ENCODE measurements around the gene TUBB2A. TPM values are rescaled to one million over a fixed set of nuclear protein-coding genes. Genes with fewer than 3 reads are reported as not detected.
"Not testable (repeated sequence)": the region's sequence is repeated elsewhere in the genome, so short reads cannot be mapped to it uniquely, and the experiment has no call there.

Gene TUBB2A
- total RNA-seq, 1 experiment from 2014 or later = 49.0 TPM

DNA sequence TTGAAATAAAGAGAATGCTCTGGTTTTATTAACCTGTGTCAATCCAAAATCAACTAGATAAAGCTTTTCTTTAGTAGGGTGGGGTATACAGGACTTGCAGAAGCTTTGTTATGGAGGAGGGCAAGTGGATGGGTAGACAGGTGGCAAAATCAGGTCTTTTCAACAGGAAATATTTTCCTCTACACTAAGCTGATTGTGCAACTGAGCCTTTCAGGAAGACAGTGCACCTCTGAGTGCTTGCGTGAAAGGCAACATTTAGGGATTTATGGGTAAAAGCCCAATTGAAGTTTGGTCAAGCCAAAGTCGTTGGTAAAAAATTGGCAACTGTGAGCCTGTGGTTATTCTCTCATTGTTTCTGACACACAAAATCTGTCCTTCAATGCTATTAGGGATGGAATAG, 23.8 kb upstream of the TUBB2A start:
- no peak for DNase-seq (ENCODE audit: low spot score)

DNA sequence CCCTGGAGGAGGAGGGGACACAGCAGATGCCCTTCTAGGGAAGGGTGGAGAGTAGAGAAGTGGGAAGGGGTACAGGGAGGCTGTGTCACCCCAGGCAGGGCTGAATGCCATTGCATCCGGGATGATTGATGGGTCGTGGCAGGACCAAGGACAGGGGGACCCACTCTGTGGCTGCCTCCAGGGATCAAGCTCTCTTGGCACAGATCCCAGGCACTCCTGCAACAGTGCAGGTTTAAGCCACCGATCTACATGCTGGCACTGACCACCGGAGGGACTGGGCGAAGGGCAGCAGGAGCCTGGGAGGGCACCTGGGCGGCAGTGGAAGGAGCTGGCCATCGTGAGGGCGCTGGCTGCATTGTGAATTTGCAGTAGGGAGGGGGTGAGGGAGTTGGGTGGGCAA, 22.6 kb upstream of the TUBB2A start:
- not testable (repeated sequence) for DNase-seq (ENCODE audit: low spot score)

DNA sequence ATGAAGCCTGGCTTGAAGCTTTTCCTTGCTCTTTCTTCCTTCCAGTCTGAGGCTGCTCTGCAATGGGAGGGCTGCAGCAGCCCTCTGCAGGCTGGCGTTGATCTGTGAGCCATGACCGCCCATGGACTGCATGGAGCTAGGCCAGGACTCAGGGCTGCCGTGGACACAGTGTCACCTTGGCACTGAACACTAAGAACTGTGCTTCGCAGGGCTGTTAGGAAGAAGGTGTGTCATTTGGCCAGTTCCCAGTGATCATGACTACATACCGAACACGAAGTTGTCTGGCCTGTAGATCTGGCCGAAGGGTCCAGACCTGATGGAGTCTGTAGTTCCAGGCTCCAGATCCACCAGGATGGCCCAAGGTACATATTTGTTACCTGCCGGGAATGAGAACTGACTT, 21.3 kb upstream of the TUBB2A start:
- not testable (repeated sequence) for DNase-seq (ENCODE audit: low spot score)

DNA sequence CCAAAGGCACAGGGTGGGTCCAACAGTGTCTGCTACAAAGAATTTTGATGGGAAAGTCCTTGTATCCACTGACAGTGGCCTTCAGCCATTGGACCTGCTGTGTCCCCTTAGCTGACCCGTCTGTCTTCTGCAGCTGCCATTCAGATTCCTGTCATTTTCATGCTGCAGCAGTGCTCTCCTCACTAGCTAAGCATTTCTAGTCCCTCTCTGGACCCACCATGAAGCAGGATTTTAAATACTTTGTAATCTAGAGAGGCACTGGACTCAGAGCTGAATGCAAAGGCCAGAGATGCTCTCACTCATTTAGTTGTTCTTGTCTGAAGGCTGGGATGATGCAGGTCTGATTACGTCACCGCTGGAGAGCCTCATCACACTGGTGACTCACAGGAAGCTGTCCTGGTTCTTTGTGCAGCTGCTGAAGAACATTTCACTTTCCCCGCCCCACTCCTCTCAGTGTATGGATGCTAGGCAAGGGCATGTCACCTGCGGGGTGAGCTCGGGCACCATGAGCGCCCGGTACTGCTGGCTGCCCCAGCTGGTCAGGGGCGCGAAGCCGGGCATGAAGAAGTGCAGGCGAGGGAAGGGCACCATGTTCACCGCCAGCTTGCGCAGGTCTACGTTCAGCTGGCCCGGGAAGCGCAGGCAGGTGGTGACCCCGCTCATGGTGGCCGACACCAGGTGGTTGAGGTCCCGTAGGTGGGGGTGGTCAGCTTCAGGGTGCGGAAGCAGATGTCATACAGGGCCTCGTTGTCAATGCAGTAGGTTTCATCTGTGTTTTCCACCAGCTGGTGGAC, 19.4 kb upstream of the TUBB2A start:
- DNase-seq (ENCODE audit: low spot score) = peak; percentile 77

DNA sequence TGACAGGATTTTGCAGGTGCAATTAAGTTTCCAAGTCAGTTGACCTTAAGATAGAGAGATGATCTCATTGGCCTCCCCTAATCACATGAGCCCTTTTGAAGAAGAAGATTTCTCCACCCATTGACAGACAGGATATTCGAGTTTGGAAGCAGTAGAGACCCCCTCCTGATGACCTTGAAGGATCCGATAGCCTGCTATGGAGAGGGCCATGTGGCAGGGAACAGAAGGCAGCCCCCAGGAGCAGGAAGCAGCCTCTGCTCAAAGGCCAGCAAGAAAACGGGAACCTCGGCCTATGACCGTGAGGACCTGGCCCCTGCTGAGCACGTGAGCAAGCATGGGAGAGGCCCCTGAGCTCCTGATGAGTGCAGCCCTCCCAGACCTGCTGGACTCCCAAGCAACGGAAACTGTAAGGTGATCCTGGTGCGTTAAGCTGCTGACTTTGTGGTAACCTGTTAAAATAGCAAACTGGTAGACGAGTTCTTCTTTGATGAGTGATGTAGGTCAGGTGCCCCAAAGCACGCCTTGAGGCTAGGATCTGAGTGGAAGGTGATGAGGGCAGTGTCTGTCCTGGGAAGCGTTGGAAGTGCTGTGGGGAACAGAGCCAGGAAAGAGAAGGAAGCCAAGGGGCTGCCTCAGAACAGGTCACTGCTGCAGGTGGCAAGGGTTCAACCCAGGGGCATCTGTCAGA, 18.5 kb upstream of the TUBB2A start:
- no peak for DNase-seq (ENCODE audit: low spot score)

DNA sequence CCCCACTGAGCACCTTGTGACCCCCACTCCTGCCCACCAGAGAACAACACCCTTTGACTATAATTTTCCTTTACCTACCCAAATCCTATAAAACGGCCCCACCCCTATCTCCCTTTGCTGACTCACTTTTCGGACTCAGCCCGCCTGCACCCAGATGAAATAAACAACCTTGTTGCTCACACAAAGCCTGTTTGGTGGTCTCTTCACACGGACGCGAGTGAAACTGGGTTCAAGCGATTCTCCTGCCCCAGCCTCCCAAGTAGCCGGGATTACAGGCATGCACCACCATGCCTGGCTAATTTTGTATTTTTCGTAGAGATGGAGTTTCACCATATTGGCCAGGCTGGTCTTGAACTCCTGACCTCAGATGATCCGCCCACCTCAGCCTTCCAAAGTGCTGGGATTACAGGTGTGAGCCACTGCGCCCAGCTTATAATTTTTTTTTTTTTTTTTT, 16.3 kb upstream of the TUBB2A start:
- not testable (repeated sequence) for DNase-seq (ENCODE audit: low spot score)

DNA sequence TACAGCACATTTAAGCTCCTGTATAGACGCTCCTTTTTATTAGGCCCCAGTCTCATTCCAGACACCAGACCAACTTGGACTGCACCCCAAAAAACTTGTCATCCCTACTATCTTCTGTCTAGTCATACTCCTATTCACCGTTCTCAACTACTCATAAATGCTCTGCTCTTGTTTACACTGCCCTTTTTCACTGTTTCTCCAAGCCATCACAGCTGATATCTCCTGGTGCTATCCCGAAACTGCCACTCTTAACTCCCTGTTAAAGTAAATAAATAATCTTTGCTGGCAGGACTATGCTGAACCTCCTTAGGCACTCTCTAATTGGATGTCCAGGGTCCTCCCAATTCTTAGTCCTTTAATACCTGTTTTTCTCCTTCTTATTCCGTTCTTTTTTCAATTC, 15.4 kb upstream of the TUBB2A start:
- not testable (repeated sequence) for DNase-seq (ENCODE audit: low spot score)

DNA sequence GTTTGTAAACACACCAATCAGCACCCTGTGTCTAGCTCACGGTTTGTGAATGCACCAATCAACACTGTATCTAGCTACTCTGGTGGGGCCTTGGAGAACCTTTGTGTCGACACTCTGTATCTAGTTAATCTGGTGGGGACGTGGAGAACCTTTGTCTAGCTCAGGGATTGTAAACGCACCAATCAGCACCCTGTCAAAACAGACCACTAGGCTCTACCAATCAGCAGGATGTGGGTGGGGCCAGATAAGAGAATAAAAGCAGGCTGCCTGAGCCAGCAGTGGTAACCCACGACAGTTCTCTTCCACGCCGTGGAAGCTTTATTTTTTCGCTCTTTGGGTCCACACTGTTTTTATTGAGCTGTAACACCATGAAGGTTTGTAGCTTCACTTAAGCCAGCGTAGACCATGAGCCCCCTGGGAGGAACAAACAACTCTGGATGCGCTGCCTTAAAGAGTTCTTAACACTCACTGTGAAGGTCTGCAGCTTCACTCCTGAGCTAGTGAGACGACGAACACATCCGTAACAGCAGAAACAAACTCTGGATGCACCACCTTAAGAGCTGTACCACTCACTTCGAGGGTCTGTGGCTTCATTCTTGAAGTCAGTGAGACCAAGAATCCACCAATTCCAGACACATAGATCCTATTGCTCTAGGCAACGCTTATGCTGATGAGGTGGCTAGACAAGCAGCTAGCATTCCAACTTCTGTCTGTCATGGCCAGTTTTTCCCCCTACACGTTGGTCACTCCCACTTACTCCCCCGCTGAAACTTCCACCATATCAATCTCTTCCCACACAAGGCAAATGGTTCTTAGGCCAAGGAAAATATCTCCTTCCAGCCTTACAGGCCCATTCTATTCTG, 14.2 kb upstream of the TUBB2A start:
- not testable (repeated sequence) for DNase-seq (ENCODE audit: low spot score)

DNA sequence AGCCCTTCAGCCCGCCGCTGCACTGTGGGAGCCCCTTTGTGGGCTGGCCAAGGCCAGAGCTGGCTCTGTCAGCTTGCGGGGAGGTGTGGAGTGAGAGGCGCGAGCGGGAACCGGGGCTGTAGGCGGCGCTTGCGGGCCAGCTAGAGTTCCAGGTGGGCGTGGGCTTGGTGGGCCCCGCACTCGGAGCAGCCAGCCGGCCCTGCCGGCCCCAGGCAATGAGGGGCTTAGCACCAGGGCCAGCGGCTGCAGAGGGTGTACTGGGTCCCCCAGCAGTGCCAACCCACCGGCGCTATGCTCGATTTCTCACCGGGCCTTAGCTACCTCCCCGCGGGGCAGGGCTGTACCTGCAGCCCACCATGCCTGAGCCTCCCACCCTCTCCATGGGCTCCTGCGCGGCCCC, 13.3 kb upstream of the TUBB2A start:
- not testable (repeated sequence) for DNase-seq (ENCODE audit: low spot score)

DNA sequence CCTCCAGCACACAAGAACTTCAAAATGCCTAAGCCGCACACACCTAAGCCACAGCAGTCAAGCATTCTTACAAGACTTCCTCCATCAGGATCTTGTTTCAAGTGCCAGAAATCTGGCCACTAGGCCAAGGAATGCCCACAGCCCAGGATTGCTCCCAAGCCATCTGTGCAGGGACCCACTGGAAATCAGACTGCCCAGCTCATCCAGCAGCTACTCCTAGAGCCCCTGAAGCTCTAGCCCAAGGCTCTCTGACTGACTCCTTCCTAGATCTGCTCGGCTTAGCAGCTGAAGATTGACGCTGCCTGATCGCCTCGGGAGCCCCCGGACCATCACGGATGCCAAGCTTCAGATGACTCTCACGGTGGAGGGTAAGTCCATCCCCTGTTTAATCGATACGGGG, 10.7 kb upstream of the TUBB2A start:
- DNase-seq (ENCODE audit: low spot score) = not testable (repeated sequence)

DNA sequence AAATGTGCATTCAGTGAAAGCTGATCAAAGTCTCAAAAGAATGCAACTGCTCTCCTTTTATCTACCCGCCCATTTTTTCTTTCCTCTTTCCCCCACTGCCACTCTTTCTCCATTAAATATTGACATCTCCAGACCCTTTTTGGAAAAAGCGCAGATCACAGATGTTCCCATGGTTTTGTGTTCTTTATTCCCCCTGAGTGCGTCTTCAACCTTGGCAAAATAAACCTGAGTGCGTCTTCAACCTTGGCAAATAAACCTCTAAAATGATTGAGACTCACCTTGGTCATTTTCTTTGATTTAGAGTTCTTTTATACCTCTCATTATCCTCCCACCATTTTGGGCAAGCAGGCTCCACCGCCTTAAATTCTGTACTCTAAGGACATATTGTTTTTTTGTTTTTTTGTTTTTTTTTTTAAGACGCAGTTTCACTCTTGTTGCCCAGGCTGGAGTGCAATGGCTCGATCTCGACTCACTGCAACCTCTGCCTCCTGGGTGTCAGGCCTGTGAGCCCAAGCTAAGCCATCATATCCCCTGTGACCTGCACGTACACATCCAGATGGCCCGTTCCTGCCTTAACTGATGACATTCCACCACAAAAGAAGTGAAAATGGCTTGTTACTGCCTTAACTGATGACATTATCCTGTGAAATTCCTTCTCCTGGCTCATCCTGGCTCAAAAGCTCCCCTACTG, 9.3 kb upstream of the TUBB2A start:
- DNase-seq (ENCODE audit: low spot score) = not testable (repeated sequence)

DNA sequence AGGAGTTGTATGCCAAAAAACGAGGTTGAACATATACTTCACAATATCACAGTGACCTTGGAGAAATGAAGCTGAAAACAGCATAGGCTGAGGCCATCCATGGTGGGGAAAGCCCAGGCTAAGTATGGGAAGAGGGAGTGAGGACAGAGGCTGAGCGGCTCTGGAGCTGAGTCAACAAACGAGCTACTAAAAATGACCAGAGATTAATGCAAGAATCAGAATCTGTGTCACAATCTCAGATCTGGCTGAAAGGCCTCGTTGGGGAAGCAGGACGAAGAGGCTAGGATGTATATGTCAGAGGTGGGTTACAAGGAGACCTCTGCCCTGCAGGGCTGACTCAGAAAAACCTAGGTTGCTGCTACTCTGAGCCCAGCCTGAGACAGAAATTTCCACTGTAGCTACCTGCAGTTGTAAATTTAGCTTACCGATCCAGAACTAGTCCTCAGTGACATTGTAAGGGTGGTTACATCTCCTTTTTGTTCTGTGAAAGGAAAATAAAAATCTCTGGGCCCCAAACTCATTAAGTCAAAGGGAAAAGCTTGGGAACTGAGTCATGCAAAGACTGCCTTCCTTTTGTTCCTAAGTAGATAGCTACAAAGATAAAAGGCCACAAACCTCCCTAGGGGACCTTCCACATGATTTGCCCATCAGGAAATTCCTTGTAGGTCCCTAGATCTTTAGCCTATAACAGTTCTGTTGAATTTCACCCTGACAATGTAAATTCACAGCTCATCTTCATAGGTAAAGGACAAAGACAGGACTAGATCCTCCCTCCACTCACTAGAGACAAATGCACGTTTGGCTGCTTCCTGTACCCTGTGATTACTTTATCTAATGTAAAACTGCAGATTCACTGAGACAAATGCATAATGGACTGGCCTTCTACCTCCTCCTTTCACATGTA, 8.5 kb upstream of the TUBB2A start:
- DNase-seq (ENCODE audit: low spot score) = no peak

DNA sequence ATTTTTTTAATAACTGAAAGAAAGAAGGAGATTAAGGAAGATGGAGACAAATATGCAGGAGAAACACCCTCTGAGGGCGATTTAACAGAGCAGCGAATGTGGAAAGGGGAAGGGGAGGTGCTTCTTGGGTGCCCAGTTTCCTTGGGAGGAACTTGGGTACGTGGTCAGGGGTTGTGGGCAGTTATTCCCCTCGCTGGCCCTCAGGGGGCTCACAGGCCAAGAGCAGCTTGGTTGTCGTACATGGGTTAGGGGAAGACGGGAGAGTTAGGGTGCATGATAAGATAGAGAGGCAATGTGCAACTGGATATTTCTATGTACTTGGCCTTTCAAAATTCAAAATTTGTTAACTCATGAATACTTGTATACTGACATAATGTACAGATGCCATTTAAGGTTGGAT, 7.0 kb upstream of the TUBB2A start:
- DNase-seq (ENCODE audit: low spot score) = no peak

DNA sequence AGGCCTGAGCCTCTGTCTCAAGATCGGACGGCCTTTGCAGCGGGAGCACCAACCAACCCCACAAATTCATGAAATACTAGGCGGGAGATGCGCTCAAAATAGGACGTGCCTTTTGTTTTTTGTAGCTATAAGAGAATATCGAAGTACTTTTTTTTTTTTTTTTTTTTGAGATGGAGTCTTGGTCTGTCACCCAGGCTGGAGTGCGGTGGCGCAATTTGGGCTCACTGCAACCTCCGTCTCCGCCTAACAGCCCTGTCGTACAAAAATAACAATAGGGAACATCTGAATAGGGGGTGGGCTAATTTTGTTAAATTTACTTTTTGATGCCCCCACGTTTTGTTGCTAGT, 5.9 kb upstream of the TUBB2A start:
- no peak for DNase-seq (ENCODE audit: low spot score)

DNA sequence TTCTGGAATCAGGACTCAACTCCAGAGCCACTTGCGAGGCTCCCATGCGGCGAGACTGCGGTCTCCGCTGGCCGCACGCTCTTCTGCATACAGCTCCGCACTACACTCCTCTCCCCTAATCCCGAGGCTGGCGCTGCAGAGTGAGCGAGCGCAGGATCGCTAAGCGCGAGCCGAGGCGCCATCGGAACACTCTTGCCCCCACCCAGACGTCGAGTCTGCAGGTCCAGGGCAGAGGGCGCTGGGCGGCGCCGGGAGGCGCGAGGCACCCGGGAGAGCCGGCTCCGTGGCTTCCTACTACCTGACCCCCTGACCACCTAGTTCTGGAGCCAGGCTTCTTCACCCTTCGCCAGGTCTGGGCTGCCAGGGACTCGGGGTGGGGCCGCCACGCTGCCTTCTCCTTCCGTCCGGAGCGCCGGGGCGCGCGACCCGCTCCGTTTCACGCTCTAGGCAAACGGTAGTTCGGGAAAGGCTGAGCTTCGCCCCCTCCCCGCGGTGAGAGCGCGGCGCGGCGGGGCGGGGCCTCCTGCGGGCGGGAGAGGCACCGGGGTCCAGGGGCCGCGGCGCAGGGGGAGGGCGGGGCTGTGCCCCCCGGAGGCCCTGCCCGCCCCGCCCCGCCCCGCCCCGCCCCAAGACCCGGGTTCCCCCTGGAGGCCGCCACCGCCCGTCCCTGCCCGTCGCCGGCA, 5.4 kb upstream of the TUBB2A start:
- peak; percentile 73 for DNase-seq (ENCODE audit: low spot score)

DNA sequence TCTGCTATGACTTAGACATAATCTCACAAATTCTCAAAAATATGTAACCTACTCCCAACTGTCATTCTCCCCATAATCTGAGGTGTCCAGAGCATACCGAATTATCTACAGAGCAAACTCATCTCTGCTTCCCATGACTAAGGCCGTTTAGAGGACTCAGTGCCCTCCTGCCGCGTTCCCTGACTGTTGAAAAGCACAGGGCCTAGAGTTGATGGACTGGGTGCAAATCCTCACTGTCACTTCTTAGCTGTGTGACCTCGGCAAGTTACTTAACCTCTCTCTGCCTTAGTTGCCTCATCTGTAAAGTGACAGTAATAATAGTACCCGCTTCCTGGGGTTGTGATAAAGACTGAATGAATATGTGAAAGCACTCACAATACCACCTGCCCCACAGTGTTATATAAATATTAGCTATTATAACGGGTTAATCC, 4.7 kb upstream of the TUBB2A start:
- no peak for DNase-seq (ENCODE audit: low spot score)

DNA sequence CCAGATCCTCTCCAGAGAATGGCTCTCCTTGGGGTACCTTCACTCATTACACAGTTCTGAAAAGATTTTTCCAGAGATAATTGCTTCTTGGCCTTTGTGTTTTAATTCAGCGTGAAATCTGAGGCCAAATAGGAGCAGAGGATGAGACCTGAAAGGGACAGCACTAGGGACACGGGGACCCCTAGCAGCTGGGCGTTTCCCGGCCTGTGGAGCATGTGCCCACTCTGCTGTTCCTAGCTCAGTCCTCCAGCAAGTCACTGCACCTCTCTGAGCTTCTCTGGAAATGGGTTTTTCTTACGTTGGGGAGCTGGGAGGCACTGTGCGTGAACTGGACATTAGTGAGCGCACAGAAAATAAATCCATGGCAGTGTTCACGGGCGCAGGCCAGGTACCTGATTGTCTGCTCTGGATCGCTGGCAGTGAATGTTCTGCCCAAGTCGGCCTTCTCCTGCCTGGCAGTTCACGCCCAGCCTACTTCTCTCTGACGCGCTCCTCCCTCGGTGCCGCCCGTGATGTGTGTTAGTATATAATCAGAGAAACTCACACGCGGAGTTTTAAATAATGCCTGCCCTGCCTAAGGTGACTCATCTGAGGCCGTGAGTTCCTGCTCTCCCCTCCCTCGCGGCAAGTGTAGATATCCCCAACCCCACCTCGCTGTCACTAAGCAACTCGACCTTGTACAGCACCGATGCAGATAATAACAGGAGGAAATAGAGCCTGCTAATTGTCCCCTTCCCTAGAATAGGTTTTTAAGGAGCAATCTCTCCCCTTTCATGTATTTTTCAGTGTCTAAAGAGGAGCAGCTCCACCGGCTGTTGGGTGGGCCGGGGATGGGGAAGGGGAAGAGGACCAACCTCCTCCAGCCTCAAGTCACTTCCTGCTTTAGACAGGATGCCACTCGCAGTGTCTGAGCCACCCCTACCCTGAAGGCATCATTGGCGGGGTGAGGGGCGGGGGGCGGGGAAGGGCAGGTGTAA, 2.7 kb upstream of the TUBB2A start:
- peak; percentile 58 for DNase-seq (ENCODE audit: low spot score)

DNA sequence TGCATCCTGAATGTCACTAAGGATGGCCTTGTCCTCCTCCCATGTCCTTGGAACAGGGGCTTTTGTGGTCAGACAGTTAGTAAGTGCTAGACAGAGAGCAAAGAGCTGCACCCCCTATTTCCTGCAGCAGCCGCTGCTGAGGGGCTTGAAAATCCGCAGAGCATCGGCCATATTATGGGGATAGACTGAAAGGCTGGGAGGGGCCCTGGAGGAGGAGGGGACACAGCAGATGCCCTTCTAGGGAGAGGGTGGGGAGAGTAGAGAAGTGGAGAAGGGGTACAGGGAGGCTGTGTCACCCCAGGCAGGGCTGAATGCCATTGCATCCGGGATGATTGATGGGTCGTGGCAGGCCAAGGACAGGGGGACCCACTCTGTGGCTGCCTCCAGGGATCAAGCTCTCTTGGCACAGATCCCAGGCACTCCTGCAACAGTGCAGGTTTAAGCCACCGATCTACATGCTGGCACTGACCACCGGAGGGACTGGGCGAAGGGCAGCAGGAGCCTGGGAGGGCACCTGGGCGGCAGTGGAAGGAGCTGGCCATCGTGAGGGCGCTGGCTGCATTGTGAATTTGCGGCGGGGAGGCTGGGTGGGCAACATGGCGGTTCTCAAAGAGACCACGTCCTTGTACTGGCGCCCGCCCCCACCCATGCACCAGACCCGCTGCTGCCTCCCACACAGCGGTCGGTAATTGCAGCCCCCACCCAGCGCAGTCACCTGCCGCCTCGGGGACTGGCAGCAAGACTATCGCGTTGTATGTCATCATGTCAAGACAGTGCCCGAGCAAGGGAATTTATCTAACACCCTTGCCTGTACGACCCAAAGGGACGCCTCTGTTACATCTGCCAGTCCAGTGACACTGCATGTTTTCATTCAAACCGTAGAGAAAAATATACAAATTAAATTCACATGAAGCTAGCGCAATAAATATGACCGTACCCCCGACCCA, 887 bp downstream of the TUBB2A start:
- not testable (repeated sequence) for DNase-seq (ENCODE audit: low spot score)

Data from H4 (cell line).